ENCODE measurements around the gene KRTAP19-5.
A peak's percentile ranks its signal among the peaks of the same experiment; 100 is the strongest.

Gene KRTAP19-5

GRCh38 chr21:30502041-30502440, at the start of gene KRTAP19-5:
TSS of gene KRTAP19-5 (minus strand) at chr21:30502141. CDS start at chr21:30502090, 51 bp downstream.
- DNase-seq = no peak

GRCh38 chr21:30541764-30542163, 39.8 kb upstream of the KRTAP19-5 start, which contains the start of gene KRTAP19-6:
TSS of gene KRTAP19-6 (minus strand) at chr21:30541864. CDS start at chr21:30541833, 31 bp downstream.
- DNase-seq = no peak

GRCh38 chr21:30518876-30519275, 16.9 kb upstream of the KRTAP19-5 start:
- no peak for DNase-seq

- no peak for DNase-seq
These were observed 13.7 kb upstream of the KRTAP19-5 start for GRCh38 chr21:30515681-30516080.

- DNase-seq = peak in 1 of 2 donors; percentile 3
These were observed 3.8 kb upstream of the KRTAP19-5 start for GRCh38 chr21:30505621-30506205.

GRCh38 chr21:30497065-30497464, 4.9 kb downstream of the KRTAP19-5 start, which contains the start of gene KRTAP19-4:
TSS of gene KRTAP19-4 (minus strand) at chr21:30497165. CDS start at chr21:30497110, 55 bp downstream.
- no peak for DNase-seq

- DNase-seq = no peak
These were observed 9.9 kb downstream of the KRTAP19-5 start, which contains the start of gene KRTAP19-3 for GRCh38 chr21:30491963-30492428. TSS of gene KRTAP19-3 (minus strand) at chr21:30492013. CDS start at chr21:30491957, 56 bp downstream.

- no peak for DNase-seq
These were observed 14.6 kb downstream of the KRTAP19-5 start, which contains the start of gene KRTAP19-2 for GRCh38 chr21:30487336-30487735. TSS of gene KRTAP19-2 (minus strand) at chr21:30487436. CDS start at chr21:30487348, 88 bp downstream.

- no peak for DNase-seq
These were observed 15.8 kb downstream of the KRTAP19-5 start for GRCh38 chr21:30486180-30486579.

GRCh38 chr21:30482130-30482529, 19.8 kb downstream of the KRTAP19-5 start:
- DNase-seq = no peak

- DNase-seq = no peak
These were observed 21.8 kb downstream of the KRTAP19-5 start, which contains the start of gene KRTAP19-1 for GRCh38 chr21:30480145-30480544. TSS of gene KRTAP19-1 (minus strand) at chr21:30480367. CDS start at chr21:30480317, 50 bp downstream.

GRCh38 chr21:30479259-30479658, 22.7 kb downstream of the KRTAP19-5 start:
- DNase-seq = no peak

- no peak for DNase-seq
These were observed 23.9 kb downstream of the KRTAP19-5 start for GRCh38 chr21:30478004-30478403.

GRCh38 chr21:30468900-30469714, 32.8 kb downstream of the KRTAP19-5 start:
- no peak for DNase-seq

GRCh38 chr21:30463713-30464112, 38.2 kb downstream of the KRTAP19-5 start:
- DNase-seq = no peak

All from stimulated activated CD4-positive, alpha-beta T cell treated with anti-CD3 and anti-CD28 coated beads, Interleukin-2, amount 100 ng/mL, for 24 hours (primary cell).